ENCODE data around the gene MLIP.
A peak's percentile ranks its signal among the peaks of the same experiment; 100 is the strongest.

Gene MLIP

GRCh38 chr6:54085047-54085446 lies 26.2 kb upstream of the MLIP start:
- DNase-seq (ENCODE audit: low read depth), result no peak
- no peak overlapping the region for H3K4me3 ChIP-seq (replicated peaks; ENCODE audit: low read depth, low read length)
- TF ChIP-seq, protein P1, sequence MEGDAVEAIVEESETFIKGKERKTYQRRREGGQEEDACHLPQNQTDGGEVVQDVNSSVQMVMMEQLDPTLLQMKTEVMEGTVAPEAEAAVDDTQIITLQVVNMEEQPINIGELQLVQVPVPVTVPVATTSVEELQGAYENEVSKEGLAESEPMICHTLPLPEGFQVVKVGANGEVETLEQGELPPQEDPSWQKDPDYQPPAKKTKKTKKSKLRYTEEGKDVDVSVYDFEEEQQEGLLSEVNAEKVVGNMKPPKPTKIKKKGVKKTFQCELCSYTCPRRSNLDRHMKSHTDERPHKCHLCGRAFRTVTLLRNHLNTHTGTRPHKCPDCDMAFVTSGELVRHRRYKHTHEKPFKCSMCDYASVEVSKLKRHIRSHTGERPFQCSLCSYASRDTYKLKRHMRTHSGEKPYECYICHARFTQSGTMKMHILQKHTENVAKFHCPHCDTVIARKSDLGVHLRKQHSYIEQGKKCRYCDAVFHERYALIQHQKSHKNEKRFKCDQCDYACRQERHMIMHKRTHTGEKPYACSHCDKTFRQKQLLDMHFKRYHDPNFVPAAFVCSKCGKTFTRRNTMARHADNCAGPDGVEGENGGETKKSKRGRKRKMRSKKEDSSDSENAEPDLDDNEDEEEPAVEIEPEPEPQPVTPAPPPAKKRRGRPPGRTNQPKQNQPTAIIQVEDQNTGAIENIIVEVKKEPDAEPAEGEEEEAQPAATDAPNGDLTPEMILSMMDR (IDR thresholded peaks at IDR 0.05; ENCODE audit: low read length, missing control alignments), result no peak

GRCh38 chr6:54085541-54085940 lies 25.7 kb upstream of the MLIP start:
- DNase-seq (ENCODE audit: low read depth), result peak; percentile 34
- no peak overlapping the region for H3K4me3 ChIP-seq (replicated peaks; ENCODE audit: low read depth, low read length)
- TF ChIP-seq, protein P1 (IDR thresholded peaks at IDR 0.05; ENCODE audit: low read length, missing control alignments), result no peak

DNA sequence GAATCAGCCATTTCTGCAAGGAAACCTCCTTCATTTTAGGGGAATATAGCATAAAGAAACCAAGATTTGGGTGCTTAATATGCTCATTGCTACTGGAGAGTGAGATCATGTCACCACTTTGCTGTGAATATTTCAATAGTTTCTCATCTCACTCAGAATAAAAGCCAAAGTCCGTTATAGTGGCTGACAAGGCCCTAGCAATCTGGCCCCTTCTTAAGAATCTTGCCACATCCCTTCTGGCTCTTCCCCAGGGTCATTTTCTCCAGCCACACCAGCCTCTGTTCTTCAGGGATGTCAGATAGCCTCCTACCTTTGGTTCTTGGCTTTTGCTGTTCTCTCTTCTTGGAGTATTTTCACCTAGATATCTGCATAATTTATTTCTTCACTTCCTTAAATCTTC lies 24.8 kb upstream of the MLIP start:
- TF ChIP-seq, protein P1 (IDR thresholded peaks at IDR 0.05; ENCODE audit: low read length, missing control alignments), result no peak
- DNase-seq (ENCODE audit: low read depth), result no peak
- H3K4me3 ChIP-seq (replicated peaks; ENCODE audit: low read depth, low read length), result no peak overlapping the region

DNA sequence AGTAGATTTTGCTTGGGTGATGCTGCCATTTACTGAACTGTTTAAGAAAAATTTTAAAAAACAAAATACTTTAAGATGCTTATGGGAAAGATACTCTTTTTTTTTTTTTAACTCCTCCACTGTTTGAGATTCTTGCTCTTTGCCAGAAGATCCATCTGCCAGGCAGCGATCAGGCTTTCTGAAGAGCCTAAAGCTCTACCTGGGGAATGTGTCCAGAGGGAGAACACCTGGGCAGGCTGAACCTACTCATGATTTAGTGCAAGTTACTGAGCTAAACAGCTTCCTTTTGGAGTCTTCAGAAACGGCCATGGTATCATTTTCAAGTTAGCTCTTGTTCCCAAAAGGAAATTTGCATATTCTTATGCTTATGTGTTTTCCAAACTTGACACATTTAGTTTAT lies 23.5 kb upstream of the MLIP start:
- H3K4me3 ChIP-seq (replicated peaks; ENCODE audit: low read depth, low read length), result no peak overlapping the region

DNA sequence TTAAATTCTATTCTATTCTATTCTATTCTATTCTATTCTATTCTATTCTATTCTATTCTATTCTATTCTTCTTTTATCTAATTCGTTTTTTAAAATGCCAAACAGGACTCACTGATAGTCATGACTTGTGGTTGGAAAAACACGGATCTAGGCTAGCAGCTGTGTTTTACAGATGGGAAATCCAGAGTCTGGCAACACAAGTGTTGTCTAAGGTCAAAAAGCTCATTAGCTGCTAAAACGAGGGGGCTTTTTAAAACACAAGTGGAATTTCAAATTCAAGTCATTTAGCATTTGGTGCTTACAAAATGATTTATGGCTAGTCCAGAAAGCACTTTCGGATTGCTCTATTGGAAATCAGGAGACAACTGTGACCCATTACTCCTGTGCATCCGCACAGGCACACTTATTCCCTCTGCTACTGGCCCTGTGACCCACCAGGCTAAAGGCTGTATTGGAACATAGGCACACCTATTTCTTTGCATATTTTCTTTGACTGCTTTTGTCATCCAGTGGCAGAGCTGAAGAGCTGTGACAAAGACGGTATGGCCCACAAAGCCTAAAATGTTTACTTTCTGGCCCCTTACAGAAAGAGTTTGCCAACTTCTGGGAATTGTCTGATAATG lies 17.8 kb upstream of the MLIP start:
- TF ChIP-seq, protein P1 (IDR thresholded peaks at IDR 0.05; ENCODE audit: low read length, missing control alignments), result no peak
- H3K4me3 ChIP-seq (replicated peaks; ENCODE audit: low read depth, low read length), result no peak overlapping the region
- no peak for DNase-seq (ENCODE audit: low read depth)

More for the DNA sequence above, 23.5 kb upstream of the MLIP start:
- TF ChIP-seq, protein P1 (IDR thresholded peaks at IDR 0.05; ENCODE audit: low read length, missing control alignments), result no peak
- DNase-seq (ENCODE audit: low read depth), result no peak

DNA sequence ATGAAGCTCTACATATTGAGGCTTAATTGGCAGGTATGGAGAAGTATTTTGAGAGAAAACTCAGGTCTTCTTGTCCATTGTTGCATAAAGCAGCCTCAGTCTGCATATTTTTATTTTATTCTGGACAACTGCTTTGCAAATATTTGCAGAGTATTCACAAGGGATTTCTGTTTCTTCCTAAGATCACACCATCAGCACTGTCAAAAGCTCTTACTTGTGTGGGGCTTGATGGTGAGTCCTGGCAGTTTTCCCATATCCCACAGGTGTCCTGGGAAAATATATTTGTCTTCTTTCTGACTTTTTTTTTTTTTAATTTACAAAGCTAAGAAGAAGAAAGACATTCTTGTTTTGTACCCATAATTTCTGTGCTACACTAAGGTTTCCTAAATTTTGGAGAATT lies 16.9 kb upstream of the MLIP start:
- no peak for DNase-seq (ENCODE audit: low read depth)
- TF ChIP-seq, protein P1 (IDR thresholded peaks at IDR 0.05; ENCODE audit: low read length, missing control alignments), result no peak
- no peak overlapping the region for H3K4me3 ChIP-seq (replicated peaks; ENCODE audit: low read depth, low read length)

GRCh38 chr6:54094786-54095185 lies 16.5 kb upstream of the MLIP start:
- no peak overlapping the region for H3K4me3 ChIP-seq (replicated peaks; ENCODE audit: low read depth, low read length)
- TF ChIP-seq, protein P1 (IDR thresholded peaks at IDR 0.05; ENCODE audit: low read length, missing control alignments), result no peak
- no peak for DNase-seq (ENCODE audit: low read depth)
